CMK (cell line): ENCODE measurements around the gene ACTN4.
"Not testable (repeated sequence)": the region's sequence is repeated elsewhere in the genome, so short reads cannot be mapped to it uniquely, and the experiment has no call there.

Experiments
- DNase-seq: peaks from one replicate; pipeline ENCODE4 v3.0.0-alpha.2; 2010; ENCODE audit warnings: low read depth

ACTN4 gene

DNA sequence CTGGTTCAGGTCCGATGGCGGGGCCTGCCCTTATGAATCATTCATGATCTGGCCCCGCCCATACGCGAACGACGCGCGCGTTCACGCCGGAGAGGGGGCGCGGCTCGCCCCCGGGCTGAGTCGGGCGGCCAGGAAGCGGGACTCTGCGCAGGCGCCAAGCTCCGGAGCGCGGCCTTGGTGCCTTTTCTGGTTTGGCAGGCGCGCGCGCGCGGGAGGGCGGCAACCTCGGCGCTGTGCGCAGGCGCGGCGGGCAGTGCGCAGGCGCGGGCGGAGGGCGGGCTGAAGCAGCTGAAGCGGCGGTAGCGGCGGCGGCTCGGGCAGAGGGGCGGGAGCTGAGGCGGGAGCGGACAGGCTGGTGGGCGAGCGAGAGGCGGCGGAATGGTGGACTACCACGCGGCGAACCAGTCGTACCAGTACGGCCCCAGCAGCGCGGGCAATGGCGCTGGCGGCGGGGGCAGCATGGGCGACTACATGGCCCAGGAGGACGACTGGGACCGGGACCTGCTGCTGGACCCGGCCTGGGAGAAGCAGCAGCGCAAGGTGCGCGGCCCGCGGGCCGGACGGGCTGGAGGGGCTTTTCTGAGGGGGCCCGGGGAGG, at the start of gene ACTN4:
TSS of gene ACTN4 (plus strand) at position 282 of the 598 bp plus-strand sequence. CDS start at position 379, 97 bp downstream.
- DNase-seq, result peak; percentile 87

DNA sequence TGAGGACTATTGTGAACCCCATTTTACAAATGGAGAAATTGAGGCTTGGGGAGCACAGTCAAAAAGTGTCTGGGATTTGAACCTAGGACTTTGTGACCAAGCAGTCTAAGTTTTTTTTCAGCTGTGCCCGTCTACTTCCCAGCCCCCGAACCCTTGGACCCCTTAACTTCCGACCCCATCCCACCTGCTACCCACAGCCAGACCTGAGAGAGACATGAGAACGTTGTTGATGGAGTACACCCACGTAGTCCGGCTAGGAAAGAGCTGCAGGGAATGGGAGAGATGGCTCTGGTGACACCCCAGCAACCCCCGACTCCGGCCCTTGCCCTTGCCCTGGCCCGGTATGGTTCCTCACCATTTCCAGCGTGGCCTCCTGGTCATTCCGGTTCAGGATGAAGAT, 47.7 kb upstream of the ACTN4 start:
- DNase-seq, result no peak

DNA sequence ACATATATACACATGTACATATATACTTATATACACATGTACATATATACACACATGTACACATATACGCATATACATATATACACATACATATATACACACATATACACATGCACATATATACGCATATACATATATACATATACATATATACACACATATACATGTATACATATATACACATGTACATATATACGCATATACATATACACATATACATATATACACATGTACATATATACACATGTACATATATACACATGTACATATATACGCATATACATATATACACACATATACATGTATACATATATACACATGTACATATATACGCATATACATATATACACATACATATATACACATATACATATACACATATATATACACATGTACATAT, 44.6 kb upstream of the ACTN4 start:
- DNase-seq, result not testable (repeated sequence)

DNA sequence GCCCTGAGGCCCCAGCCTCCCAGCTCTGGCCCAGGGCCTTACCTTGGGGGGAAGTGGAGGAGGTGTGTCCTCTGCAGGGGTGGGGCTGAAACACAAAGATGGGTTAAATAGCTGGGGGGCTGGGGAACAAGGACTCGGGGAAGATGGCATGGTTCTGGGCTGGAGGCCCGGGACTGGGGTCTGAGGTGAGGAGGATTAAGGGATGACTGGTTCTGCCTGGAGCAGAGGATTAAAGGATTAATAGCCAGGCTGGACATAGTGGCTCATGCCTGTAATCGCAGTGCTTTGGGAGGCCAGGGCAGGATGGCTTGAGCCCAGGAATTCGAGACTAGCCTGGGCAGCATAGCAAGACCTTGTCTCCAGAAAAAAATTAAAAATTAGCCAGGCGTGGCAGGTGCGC, 41.3 kb upstream of the ACTN4 start:
- no peak for DNase-seq

DNA sequence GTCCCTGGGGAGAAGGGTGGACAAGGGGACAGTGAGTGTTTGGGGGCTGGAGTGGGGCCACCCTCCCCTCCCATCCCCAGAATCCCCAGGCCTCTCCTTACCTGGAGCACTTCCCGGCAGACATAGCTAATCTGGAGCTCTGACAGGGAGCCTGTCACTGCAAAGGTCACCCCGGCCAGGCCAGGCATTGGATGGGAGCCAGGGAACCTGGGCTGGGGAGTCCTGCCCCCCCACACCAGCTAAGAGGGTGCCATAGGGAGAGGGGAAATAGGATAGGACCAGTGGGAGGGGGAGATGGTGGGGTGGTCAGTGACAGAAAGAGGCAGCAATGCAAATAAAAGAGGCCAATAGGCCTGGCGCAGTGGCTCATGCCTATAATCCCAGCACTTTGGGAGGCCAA, 33.2 kb upstream of the ACTN4 start:
- DNase-seq, result no peak

DNA sequence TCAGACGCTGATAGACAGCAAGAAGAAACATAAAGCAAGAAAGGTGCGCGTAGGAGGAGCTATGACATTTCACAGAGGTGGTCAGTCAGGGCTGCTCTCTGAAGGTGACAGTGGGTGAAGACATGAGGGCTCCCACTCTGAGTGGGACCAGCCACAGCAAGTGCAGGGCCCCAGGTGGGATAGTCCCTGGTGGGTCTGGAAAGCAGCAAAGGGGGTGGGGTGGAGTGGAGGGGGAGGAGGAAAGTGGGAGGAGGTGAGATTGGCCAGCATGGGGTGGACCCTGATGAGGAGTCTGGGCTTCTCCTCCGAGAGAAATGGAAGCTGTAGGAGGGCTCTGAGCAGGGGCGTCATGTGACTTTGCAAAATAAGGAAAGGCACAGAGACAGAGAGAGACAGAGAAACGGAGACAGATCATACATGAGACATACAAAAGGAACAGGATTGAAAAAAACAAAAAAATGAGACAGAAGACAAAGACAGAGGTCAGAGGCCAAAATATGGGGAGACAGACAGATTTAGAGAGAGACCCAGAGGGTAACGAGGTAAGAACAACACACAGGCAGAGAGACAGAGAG, 32.4 kb upstream of the ACTN4 start:
- DNase-seq, result no peak

DNA sequence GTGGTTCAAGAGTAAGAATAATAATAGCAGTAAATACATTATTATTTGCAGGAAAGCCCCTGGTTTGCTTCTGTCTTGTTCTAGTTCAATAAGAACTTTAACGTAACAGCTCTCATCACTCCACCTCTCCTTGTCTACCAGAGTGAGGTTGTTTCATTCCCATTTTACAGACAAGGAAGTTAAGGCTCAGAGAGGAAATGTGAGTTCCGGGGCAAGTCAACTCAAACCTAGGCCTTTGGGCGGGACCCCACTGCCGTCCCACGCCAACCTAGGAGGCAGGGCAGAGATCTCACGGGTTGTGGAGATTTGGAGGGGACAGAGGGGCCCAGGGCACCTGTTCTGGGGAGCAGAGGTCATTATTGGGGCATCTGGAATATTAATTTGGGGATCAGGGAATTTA, 31.2 kb upstream of the ACTN4 start:
- no peak for DNase-seq

DNA sequence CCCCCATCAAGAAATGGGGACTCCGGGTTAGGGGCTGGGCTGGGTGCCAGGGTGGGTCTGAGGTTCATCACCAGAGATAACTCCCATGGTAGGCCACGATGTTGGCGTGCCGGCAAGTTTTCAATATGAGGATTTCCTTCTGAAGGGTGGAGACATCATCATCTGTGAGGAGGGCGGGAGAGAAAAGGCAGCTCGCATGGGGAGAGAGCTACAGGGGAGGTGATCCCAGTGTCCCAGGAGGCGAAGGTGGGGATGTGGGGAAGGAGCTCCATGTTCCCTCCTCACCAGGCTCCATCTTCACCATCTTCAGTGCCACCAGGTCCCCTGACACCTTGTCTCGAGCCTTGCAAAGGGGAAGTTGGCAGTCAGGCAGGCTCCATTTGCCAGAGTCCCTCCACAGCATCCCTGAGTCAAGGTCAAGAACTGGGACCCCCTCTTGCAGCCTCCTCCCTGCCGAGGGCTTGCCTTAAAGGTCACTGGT, 30.1 kb upstream of the ACTN4 start:
- DNase-seq, result no peak

DNA sequence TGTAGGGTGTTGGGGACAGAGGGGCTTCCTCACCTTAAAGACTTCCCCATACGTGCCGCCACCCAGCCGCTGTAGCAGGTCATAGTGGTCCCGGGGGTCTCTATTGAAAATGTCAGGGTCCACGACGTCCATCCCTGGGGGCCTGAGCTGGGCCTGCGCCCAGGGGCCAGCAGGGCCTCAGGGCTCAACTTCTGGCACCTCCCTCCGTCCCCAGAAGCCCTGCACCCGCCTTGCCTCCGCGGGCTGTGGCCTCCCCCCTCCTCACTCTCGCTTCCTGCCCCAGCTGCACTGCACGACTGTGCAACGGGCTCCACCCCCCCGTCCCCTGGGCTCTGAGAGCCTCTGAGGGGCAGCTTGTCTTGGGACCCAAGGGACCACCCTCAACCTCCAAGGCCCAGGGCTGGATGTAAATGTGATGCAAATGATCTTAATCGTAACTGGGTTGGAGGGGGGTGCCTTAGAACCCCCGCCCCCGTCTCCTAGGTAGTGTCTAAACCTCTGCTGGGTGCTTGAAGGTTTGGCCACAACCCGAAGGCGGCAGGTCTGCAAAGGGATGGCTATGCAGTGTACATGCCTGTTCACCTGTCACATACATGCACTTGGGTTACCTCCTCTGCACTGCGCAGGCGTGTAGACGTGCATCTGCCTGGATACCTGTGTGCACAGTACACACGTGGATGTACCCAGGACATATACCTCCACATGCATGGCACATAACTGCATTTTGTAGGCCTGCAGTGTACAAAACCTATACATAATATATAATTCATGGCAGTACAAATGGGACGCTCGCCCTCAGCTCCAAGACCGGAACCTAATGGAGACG, 29.5 kb upstream of the ACTN4 start, which contains the start of gene MAP4K1:
TSS of gene MAP4K1 (minus strand) at position 190 of the 826 bp plus-strand sequence. CDS start at position 132, 58 bp downstream.
- DNase-seq, result peak; percentile 41

DNA sequence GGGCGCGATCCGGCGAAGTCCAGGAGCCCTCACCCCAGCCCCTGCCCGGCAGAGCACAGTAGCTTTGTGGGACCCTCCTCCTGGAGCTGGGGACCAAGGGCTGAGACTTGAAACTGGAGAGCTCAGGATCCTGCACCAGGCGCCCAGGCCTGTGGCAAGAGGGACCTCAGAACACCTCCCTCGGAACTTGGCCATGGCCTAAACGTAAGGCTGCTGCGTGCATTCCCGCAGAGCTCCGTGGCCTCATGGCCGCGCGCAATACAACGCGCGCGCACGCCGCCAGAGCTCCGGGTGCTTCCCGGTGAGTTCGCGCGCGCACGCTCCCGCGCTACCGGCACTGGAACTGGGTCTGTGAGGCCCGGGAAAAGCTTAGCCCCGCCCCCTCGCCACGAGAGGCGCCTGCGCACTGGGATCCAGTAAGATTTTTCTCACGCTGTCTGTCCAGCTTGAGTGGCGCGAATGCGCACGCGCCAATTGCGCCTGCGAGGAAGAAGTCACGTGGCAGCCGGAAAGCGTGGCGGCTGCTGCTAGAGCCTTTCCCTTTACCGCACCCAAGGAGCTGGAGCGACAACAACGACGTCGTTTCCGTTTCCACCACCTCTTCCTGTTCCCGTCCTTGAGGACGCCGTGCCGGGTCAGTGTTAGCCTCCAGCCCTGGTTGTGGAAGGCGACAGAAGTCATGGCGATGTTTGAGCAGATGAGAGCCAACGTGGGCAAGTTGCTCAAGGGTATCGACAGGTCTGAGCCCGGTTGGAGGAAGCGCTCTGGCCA, 28.7 kb upstream of the ACTN4 start, which contains the start of gene EIF3K:
TSS of gene EIF3K (plus strand) at position 599 of the 771 bp plus-strand sequence. CDS start at position 680, 81 bp downstream.
- DNase-seq, result peak; percentile 100

DNA sequence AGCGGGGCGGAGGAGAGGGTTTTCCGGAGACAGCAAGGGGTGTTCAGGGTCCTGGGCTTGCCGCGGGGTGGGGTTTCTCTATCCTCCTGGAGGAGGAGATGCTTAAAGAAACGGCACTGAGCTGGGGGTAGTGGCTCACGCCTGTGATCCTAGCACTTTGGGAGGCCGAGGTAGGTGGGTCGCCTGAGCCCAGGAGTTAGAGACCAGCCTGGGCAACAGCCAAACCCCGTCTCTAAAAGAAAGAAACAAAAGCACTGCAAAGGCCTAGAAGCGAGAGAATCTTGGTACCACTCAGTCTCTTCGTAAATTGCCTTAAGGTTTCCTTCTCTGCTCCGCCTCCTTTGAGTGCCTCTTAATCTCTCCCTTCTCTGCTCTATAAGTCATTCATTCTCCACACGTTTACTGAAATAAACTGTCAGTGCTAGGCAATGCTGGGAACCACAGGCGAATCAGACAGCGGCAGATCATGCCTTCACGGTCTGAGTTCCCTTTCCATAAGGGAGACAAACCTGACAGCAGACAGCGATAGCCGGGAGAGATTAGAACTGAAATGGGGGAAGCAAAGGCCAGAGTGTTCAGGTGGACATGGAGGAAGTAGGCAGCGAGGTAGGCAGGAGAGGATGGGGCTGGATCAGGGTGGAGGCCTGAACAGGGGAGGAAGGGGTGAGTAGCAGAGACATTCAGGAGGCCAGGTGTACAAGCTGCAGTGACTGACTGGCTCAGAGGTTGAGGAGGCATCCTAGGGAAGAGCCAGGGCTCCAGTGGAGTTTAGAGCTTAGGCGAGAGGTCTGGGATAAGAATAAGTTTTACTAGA, 27.9 kb upstream of the ACTN4 start:
- no peak for DNase-seq

DNA sequence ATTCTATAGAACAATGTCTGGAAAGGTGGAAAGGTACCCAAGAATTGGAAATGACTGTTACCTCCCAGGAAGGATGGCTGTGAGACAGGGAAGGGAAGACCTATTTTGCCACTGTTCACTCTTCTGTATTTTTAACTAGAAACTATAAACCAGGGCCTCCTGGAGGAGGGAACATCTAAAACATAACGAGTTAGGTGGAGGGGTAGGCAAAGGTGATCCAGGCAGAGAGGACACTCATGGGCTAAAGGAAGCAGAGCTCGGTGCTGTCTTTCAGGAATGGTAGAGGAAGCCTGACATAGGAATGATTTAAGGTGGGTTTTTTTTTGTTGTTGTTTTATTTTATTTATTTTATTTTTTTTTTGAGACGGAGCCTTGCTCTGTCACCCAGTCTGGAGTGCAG, 22.6 kb upstream of the ACTN4 start:
- no peak for DNase-seq

DNA sequence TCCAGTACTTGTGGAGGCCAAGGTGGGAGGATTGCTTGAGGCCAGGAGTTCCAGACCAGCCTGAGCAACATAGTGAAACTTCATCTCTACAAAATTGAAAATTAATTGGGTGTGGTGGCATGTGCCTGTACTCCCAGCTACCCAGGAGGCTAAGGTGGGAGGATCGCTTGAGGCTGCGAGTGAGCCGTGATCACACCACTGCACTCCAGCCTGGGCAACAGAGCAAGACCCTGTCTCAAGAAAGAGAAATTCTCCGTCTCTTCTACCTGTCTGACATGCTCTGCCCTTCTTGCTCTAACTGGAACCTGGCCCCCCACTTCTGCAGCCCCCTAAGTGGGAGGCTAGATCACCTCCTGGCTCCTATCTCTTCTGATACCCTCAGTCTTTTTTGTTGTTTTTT, 21.0 kb upstream of the ACTN4 start:
- DNase-seq, result no peak

DNA sequence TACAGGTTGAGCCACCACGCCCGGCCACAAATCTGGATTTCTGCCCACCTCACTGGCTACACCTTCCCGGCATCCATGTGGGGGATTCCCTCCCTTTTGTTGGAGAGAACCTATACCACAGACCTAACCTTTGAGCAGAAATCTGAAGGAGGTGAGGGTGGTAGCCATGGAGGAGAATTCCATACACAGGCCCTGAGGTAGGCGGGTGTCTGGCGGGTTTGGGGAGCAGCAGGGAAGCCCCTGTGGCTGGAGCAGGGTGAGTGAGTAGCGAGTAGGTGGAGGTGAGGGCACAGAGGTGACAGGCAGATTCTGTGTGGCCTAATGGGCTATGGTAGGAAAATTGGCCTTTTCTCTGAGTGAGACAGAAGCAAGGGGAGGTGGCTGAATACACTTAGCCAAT, 17.9 kb upstream of the ACTN4 start:
- no peak for DNase-seq

DNA sequence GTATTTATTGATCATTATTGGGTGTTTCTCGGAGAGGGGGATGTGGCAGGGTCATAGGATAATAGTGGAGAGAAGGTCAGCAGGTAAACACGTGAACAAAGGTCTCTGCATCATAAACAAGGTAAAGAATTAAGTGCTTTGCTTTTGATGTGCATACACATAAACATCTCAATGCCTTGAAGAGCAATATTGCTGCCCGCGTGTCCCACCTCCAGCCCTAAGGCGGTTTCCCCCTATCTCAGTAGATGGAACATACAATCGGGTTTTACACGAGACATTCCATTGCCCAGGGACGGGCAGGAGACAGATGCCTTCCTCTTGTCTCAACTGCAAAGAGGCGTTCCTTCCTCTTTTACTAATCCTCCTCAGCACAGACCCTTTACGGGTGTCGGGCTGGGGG, 16.1 kb upstream of the ACTN4 start:
- not testable (repeated sequence) for DNase-seq

DNA sequence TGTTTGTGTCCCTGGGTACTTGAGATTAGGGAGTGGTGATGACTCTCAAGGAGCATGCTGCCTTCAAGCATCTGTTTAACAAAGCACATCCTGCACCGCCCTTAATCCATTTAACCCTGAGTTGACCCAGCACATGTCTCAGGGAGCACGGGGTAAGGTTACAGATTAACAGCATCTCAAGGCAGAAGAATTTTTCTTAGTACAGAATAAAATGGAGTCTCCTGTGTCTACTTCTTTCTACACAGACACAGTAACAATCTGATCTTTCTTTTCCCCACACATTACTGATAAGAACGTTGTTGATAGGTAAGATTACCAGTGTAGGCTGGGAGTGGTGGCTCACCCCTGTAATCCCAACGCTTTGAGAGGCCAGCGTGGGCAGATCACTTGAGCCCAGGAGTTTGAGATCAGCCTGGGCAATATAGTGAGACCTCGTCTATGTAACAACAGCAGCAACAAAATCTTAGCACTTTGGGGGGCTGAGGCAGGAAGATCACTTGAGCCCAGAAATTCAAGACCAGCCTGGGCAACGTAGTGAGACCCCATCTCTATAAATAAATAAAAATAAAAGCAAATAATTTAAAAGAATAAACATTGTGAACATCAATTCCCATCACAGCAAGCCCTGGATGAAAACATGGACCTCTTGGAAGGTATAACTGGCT, 15.5 kb upstream of the ACTN4 start:
- not testable (repeated sequence) for DNase-seq

DNA sequence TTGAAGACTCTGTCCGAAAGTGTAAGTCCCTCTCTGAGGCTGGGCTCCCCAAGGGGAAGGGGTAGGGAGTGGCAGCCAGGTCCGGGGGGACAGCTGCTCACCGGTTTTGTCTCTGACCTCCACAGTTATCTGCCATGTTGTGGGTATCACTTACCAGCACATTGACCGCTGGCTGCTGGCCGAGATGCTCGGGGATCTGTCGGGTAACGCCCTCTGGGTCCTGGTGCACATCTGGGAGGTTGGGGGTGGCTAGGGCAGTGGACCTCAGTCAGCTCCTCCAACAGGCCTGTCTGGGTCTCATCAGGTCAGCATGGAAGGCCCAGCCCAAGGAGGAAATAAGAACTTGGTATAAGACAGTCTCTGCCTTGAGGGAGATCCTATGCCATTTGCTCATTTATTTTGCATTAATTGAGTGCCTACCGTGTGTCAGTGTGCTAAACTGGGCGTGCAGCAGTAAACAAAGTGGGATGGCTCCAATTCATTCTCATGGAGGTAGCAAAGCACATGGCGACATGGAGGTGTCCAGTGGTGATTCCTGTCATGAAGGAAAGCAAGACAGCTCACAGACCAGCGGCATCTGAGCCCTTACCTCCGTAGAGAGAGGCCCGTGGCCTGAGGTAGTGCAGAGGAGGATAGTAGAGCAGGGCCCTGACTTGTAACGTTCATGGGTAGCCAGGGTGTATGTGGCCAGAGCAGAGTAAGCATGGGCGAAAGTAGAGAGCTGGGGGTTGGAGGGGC, 14.8 kb upstream of the ACTN4 start:
- no peak for DNase-seq

DNA sequence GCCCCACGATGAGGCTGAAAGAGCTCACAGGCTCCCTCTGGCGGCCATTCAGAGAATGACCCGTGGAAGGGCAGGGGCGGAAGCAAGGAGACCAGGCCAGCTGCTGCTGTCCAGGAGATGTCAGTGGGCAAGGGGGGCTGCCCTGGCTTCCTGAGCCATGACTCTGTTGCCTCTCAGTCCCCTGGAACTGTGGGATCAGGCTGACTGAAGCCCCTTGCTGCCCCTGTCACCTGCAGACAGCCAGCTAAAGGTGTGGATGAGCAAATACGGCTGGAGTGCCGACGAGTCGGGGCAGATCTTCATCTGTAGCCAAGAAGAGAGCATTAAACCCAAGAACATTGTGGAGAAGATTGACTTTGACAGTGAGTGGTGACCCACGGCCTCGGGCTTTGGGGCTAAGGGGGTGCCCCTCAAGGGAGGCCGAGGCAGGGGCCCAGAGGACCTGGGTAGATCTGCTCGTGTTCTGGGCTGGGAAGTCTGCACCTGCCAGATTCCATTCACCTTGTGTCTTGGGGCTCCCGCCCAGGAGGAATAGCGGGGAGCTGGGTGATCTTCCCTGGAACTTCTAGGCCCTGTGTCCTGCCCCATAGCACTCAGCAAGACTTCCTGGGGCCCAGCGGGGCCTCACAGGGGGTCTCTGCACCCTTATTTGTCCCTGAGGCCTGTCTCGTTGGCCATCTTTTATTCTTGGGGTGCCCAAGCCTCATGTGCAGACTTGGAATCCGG, 12.5 kb upstream of the ACTN4 start:
- DNase-seq, result no peak
